ENCODE data around the gene GMPR2.
A peak's percentile ranks its signal among the peaks of the same experiment; 100 is the strongest.

GMPR2 gene

GRCh38 chr14:24190416-24190815 lies 42.3 kb upstream of the GMPR2 start:
- Histone ChIP-seq H3K27me3 (ENCODE audit: low read length) (no peaks in the 10 kb centered on the region), H3K4me3 (ENCODE audit: insufficient read depth, low read length, poor library complexity, severe bottlenecking) (no peak overlapping the region), H3K9me3 (ENCODE audit: insufficient read depth, low read length) (no peaks in the 10 kb centered on the region), H3K79me2 (ENCODE audit: insufficient read depth, low read length) (peaks cover 10% of the 10 kb centered on the region; the same call in 1 of the 2 replicates), H3K9ac (ENCODE audit: low read length) (no peak overlapping the region), H3K9me2 (replicated peaks; ENCODE audit: insufficient read depth, low read length) (no peaks in the 10 kb centered on the region), H3K27ac (ENCODE audit: low read depth, low read length) (no peak overlapping the region), H3K4me2 (ENCODE audit: low read depth, low read length, poor library complexity, severe bottlenecking) (no peak overlapping the region), H3K36me3 (ENCODE audit: low read length) (no peaks in the 10 kb centered on the region), H4K20me1 (ENCODE audit: low read depth, low read length) (no peaks in the 10 kb centered on the region), H3F3A (ENCODE audit: insufficient read depth) (peaks cover 18% of the 10 kb centered on the region), H2AFZ (ENCODE audit: low read depth, low read length, severe bottlenecking) (no peak overlapping the region)
- TF ChIP-seq, protein P1, sequence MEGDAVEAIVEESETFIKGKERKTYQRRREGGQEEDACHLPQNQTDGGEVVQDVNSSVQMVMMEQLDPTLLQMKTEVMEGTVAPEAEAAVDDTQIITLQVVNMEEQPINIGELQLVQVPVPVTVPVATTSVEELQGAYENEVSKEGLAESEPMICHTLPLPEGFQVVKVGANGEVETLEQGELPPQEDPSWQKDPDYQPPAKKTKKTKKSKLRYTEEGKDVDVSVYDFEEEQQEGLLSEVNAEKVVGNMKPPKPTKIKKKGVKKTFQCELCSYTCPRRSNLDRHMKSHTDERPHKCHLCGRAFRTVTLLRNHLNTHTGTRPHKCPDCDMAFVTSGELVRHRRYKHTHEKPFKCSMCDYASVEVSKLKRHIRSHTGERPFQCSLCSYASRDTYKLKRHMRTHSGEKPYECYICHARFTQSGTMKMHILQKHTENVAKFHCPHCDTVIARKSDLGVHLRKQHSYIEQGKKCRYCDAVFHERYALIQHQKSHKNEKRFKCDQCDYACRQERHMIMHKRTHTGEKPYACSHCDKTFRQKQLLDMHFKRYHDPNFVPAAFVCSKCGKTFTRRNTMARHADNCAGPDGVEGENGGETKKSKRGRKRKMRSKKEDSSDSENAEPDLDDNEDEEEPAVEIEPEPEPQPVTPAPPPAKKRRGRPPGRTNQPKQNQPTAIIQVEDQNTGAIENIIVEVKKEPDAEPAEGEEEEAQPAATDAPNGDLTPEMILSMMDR (IDR thresholded peaks at IDR 0.05; ENCODE audit: insufficient read depth, low read length, poor library complexity, severe bottlenecking) = no peak
- TF ChIP-seq EZH2phosphoT487 (conservative IDR thresholded peaks at IDR 0.05; ENCODE audit: low read length) = no peak

GRCh38 chr14:24192933-24193332 lies 39.8 kb upstream of the GMPR2 start:
- Histone ChIP-seq H4K20me1 (ENCODE audit: low read depth, low read length) (no peaks in the 10 kb centered on the region), H3K9me3 (ENCODE audit: insufficient read depth, low read length) (no peaks in the 10 kb centered on the region), H3K27ac (ENCODE audit: low read depth, low read length) (no peak overlapping the region), H3K9ac (ENCODE audit: low read length) (no peak overlapping the region), H3K27me3 (ENCODE audit: low read length) (no peaks in the 10 kb centered on the region), H3K79me2 (ENCODE audit: insufficient read depth, low read length) (peaks cover 18% of the 10 kb centered on the region; the same call in 1 of the 2 replicates), H3K36me3 (ENCODE audit: low read length) (no peaks in the 10 kb centered on the region), H3K4me2 (ENCODE audit: low read depth, low read length, poor library complexity, severe bottlenecking) (no peak overlapping the region), H3F3A (ENCODE audit: insufficient read depth) (peaks cover 37% of the 10 kb centered on the region), H3K4me3 (ENCODE audit: insufficient read depth, low read length, poor library complexity, severe bottlenecking) (no peak overlapping the region), H3K9me2 (replicated peaks; ENCODE audit: insufficient read depth, low read length) (no peaks in the 10 kb centered on the region), H2AFZ (ENCODE audit: low read depth, low read length, severe bottlenecking) (no peak overlapping the region)
- TF ChIP-seq, protein P1 (IDR thresholded peaks at IDR 0.05; ENCODE audit: insufficient read depth, low read length, poor library complexity, severe bottlenecking) = no peak
- no peak for TF ChIP-seq EZH2phosphoT487 (conservative IDR thresholded peaks at IDR 0.05; ENCODE audit: low read length)

DNA sequence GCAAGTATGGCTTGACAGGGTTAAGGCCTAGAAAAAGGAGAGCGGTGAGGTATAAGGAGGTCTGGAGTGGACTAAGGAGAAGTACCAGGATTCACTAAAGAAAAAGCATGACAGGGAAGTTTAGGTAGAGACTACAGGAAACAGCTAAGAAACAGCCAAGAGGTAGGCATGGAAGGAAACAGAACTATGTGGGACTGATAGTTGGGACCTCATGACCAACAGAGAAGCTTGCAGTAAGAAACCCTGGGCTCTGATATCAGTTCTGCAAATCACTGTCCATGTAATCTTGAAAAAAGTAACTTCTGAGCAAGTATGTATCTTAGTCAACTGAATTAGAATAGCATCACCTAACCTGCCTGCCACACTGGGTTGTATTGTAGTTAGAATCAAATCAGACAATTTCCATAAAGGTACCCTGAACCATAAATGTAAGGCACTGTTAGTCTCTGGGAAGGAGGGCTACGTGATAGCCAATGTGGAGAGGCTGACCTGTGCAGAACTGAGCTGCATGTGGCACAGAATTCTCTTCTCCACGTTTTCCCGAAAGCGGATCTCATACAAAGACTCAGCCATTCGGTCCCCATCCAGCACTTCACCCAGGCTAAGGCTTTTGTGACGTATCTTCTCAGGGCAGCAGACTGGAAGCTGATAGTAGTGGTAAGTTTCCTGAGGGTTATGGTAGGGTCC lies 38.4 kb upstream of the GMPR2 start:
- Histone ChIP-seq H3K79me2 (ENCODE audit: insufficient read depth, low read length) (peaks cover 18% of the 10 kb centered on the region; the same call in 1 of the 2 replicates), H3F3A (ENCODE audit: insufficient read depth) (peaks cover 32% of the 10 kb centered on the region), H3K27ac (ENCODE audit: low read depth, low read length) (no peak overlapping the region), H3K4me2 (ENCODE audit: low read depth, low read length, poor library complexity, severe bottlenecking) (peak overlapping the region; percentile 74), H3K9me2 (replicated peaks; ENCODE audit: insufficient read depth, low read length) (no peaks in the 10 kb centered on the region), H4K20me1 (ENCODE audit: low read depth, low read length) (no peaks in the 10 kb centered on the region), H3K36me3 (ENCODE audit: low read length) (no peaks in the 10 kb centered on the region), H2AFZ (ENCODE audit: low read depth, low read length, severe bottlenecking) (no peak overlapping the region), H3K9me3 (ENCODE audit: insufficient read depth, low read length) (no peaks in the 10 kb centered on the region), H3K4me3 (ENCODE audit: insufficient read depth, low read length, poor library complexity, severe bottlenecking) (peak overlapping the region; percentile 66), H3K9ac (ENCODE audit: low read length) (no peak overlapping the region; the same call in 1 of the 2 replicates), H3K27me3 (ENCODE audit: low read length) (no peaks in the 10 kb centered on the region)
- no peak for TF ChIP-seq EZH2phosphoT487 (conservative IDR thresholded peaks at IDR 0.05; ENCODE audit: low read length)
- TF ChIP-seq, protein P1 (IDR thresholded peaks at IDR 0.05; ENCODE audit: insufficient read depth, low read length, poor library complexity, severe bottlenecking) = no peak
